ENCODE data around the gene RAB1A.

DNA sequence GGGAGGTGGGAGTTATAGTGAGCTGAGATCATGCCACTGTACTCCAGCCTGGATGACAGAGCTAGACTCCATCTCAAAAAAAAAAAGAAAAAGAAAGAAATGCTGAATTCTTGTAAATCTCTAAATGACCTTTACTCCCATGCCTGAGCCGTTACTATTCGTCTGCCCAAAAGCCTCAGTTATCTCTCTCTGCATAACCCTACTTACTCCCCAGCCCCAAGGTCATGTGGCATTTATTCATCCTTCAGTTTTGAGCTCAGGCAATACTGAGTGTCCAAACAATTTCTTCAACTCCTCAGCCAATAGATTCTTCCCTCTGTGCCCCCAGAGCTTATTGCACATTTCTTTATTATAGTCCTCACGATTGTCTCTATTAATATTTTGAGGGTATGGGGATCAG, 28.8 kb downstream of the RAB1A start:
- no peak for TF ChIP-seq CTCF (IDR thresholded peaks at IDR 0.05)
- no peak for TF ChIP-seq POLR2A (IDR thresholded peaks at IDR 0.05)

Measured in esophagus squamous epithelium (tissue), 4 donors.